Osteocyte (in vitro differentiated cells): ENCODE data around the gene RARB. TPM values are rescaled to one million over a fixed set of nuclear protein-coding genes. Genes with fewer than 3 reads are reported as not detected.

Source experiments
- DNase-seq: peaks from one replicate; pipeline ENCODE4 v3.0.0; 2021; ENCODE audit warnings: mixed read lengths; ENCODE audit not compliant: unreplicated experiment; ENCODE audit errors: extremely low spot score
- H3K27ac Mint-ChIP-seq: one replicate; pipeline ENCODE4 v1.8.0; 2021; ENCODE audit warnings: mild to moderate bottlenecking, mixed read lengths; ENCODE audit not compliant: unreplicated experiment
- H3K27me3 Mint-ChIP-seq: one replicate; pipeline ENCODE4 v1.8.0; 2021; ENCODE audit warnings: mixed read lengths; ENCODE audit not compliant: unreplicated experiment
- H3K36me3 Mint-ChIP-seq: one replicate; pipeline ENCODE4 v1.8.0; 2021; ENCODE audit warnings: mixed read lengths; ENCODE audit not compliant: unreplicated experiment
- H3K4me1 Mint-ChIP-seq: one replicate; pipeline ENCODE4 v1.8.0; 2021; ENCODE audit warnings: mixed read lengths; ENCODE audit not compliant: unreplicated experiment
- H3K4me3 Mint-ChIP-seq: one replicate; pipeline ENCODE4 v1.8.0; 2021; ENCODE audit warnings: mild to moderate bottlenecking, moderate library complexity, mixed read lengths; ENCODE audit not compliant: unreplicated experiment
- H3K9me3 Mint-ChIP-seq: one replicate; pipeline ENCODE4 v1.8.0; 2021; ENCODE audit warnings: mixed read lengths; ENCODE audit not compliant: unreplicated experiment
- CTCF ChIP-seq: fragments of 200-600 bp; sonication (generic); IDR thresholded peaks from 2 replicates; pipeline ENCODE4 v1.5.0; 2021; ENCODE audit warnings: antibody characterized with exemption, mild to moderate bottlenecking, moderate library complexity
- total RNA-seq: library from RNA; stranded (reverse); gene quantifications from 2 replicates; pipeline ENCODE4 v1.2.1, GENCODE V29; 2021

Gene RARB
- total RNA-seq, 1 donor from 2014 or later, result 4.8 TPM

GRCh38 chr3:25397150-25397549 lies 30.9 kb upstream of the RARB start:
- DNase-seq, result no peak
- Mint-ChIP-seq H3K36me3 (no peaks in the 10 kb centered on the region), H3K27me3 (no peaks in the 10 kb centered on the region), H3K4me1 (peaks cover 28% of the 10 kb centered on the region), H3K4me3 (no peak overlapping the region), H3K27ac (no peak overlapping the region), H3K9me3 (peaks cover 21% of the 10 kb centered on the region)
- no peak for TF ChIP-seq CTCF

- peaks cover 2% of the 10 kb centered on the region for H3K9me3 Mint-ChIP-seq
- DNase-seq, result no peak
- H3K4me1 Mint-ChIP-seq, result peaks cover 24% of the 10 kb centered on the region
- H3K4me3 Mint-ChIP-seq, result no peak overlapping the region
- H3K36me3 Mint-ChIP-seq, result no peaks in the 10 kb centered on the region
- H3K27me3 Mint-ChIP-seq, result no peaks in the 10 kb centered on the region
- TF ChIP-seq CTCF, result no peak
- peak overlapping the region; percentile 50 for H3K27ac Mint-ChIP-seq
Measured at GRCh38 chr3:25400587-25400986, 27.5 kb upstream of the RARB start.

GRCh38 chr3:25403968-25404367 lies 24.1 kb upstream of the RARB start:
- H3K27ac Mint-ChIP-seq, result no peak overlapping the region
- DNase-seq, result no peak
- no peaks in the 10 kb centered on the region for H3K27me3 Mint-ChIP-seq
- no peaks in the 10 kb centered on the region for H3K36me3 Mint-ChIP-seq
- no peak overlapping the region for H3K4me3 Mint-ChIP-seq
- H3K4me1 Mint-ChIP-seq, result peaks cover 11% of the 10 kb centered on the region
- no peak for TF ChIP-seq CTCF
- H3K9me3 Mint-ChIP-seq, result no peaks in the 10 kb centered on the region

- peaks cover 11% of the 10 kb centered on the region for H3K4me1 Mint-ChIP-seq
Measured at GRCh38 chr3:25404569-25404968, 23.5 kb upstream of the RARB start.

GRCh38 chr3:25405335-25405734 lies 22.7 kb upstream of the RARB start:
- H3K4me1 Mint-ChIP-seq, result peaks cover 9% of the 10 kb centered on the region
- H3K27me3 Mint-ChIP-seq, result no peaks in the 10 kb centered on the region
- no peak for TF ChIP-seq CTCF
- no peak for DNase-seq
- no peaks in the 10 kb centered on the region for H3K36me3 Mint-ChIP-seq
- no peak overlapping the region for H3K27ac Mint-ChIP-seq
- H3K9me3 Mint-ChIP-seq, result no peaks in the 10 kb centered on the region
- no peak overlapping the region for H3K4me3 Mint-ChIP-seq

More at GRCh38 chr3:25404569-25404968, 23.5 kb upstream of the RARB start:
- Mint-ChIP-seq H3K4me3 (no peak overlapping the region), H3K27ac (no peak overlapping the region), H3K36me3 (no peaks in the 10 kb centered on the region), H3K9me3 (no peaks in the 10 kb centered on the region), H3K27me3 (no peaks in the 10 kb centered on the region)
- DNase-seq, result no peak
- no peak for TF ChIP-seq CTCF
